H9 (cell line): ENCODE measurements around the gene CORO1C. TPM values are rescaled to one million over a fixed set of nuclear protein-coding genes. Genes with fewer than 3 reads are reported as not detected.
A peak's percentile ranks its signal among the peaks of the same experiment; 100 is the strongest.

Experiments used
- DNase-seq: peaks from one replicate; pipeline ENCODE4 v3.0.0-alpha.2; 2017
- H2AFZ ChIP-seq: one replicate; pipeline ENCODE4 v1.6.1; 2013; ENCODE audit warnings: mild to moderate bottlenecking, low read length, control low read depth, moderate library complexity
- H2AK5ac ChIP-seq: 2 replicates; pipeline ENCODE4 v1.6.1; 2013; ENCODE audit warnings: low read length, control low read depth, mixed read lengths; ENCODE audit not compliant: insufficient read length
- H2BK120ac ChIP-seq: one replicate; pipeline ENCODE4 v1.6.1; 2013; ENCODE audit warnings: low read depth, mild to moderate bottlenecking, low read length, control low read depth, inconsistent platforms; ENCODE audit not compliant: poor library complexity, severe bottlenecking
- H2BK12ac ChIP-seq: 2 replicates; pipeline ENCODE4 v1.6.1; 2013; ENCODE audit warnings: low read length, control low read depth, mixed read lengths, low read depth; ENCODE audit not compliant: insufficient read length
- H2BK15ac ChIP-seq: 2 replicates; pipeline ENCODE4 v1.6.1; 2013; ENCODE audit warnings: low read depth, low read length, control low read depth
- H2BK20ac ChIP-seq: one replicate; pipeline ENCODE4 v1.6.1; 2013; ENCODE audit warnings: low read depth, mild to moderate bottlenecking, low read length, control low read depth, inconsistent platforms; ENCODE audit not compliant: poor library complexity, severe bottlenecking
- H2BK5ac ChIP-seq: 2 replicates; pipeline ENCODE4 v1.6.1; 2013; ENCODE audit warnings: low read length, control low read depth, mixed read lengths; ENCODE audit not compliant: insufficient read length
- H3K14ac ChIP-seq: 2 replicates; pipeline ENCODE4 v1.6.1; 2013; ENCODE audit warnings: low read length, control low read depth; ENCODE audit not compliant: insufficient read depth
- H3K18ac ChIP-seq: 2 replicates; pipeline ENCODE4 v1.6.1; 2013; ENCODE audit warnings: low read depth, mild to moderate bottlenecking, mixed read lengths, low read length, control low read depth; ENCODE audit not compliant: insufficient read length
- H3K23ac ChIP-seq: 2 replicates; pipeline ENCODE4 v1.6.1; 2013; ENCODE audit warnings: low read length, control low read depth, mixed read lengths, low read depth; ENCODE audit not compliant: insufficient read length
- H3K23me2 ChIP-seq: 2 replicates; pipeline ENCODE4 v1.6.1; 2013; ENCODE audit warnings: low read depth, mild to moderate bottlenecking, mixed read lengths, low read length, control low read depth; ENCODE audit not compliant: insufficient read length, poor library complexity, severe bottlenecking
- H3K27ac ChIP-seq: 2 replicates; pipeline ENCODE4 v1.5.1; 2013; ENCODE audit warnings: low read length, control low read depth, mixed read lengths, low read depth; ENCODE audit not compliant: insufficient read length
- H3K27me3 ChIP-seq: 2 replicates; pipeline ENCODE4 v1.6.1; 2013; ENCODE audit warnings: low read length, control low read depth, inconsistent platforms; ENCODE audit not compliant: insufficient read depth
- H3K4ac ChIP-seq: 2 replicates; pipeline ENCODE4 v1.6.1; 2013; ENCODE audit warnings: low read depth, mild to moderate bottlenecking, control low read depth, inconsistent platforms, low read length, moderate library complexity
- H3K4me1 ChIP-seq: 2 replicates; pipeline ENCODE4 v1.6.1; 2013; ENCODE audit warnings: low read length, control low read depth, inconsistent platforms; ENCODE audit not compliant: insufficient read depth
- H3K4me2 ChIP-seq: 2 replicates; pipeline ENCODE4 v1.6.1; 2013; ENCODE audit warnings: low read length, control low read depth, mixed read lengths; ENCODE audit not compliant: insufficient read length, insufficient read depth
- H3K56ac ChIP-seq: 2 replicates; pipeline ENCODE4 v1.6.1; 2013; ENCODE audit warnings: low read depth, mild to moderate bottlenecking, mixed read lengths, low read length, control low read depth; ENCODE audit not compliant: insufficient read length
- H3K79me1 ChIP-seq: 2 replicates; pipeline ENCODE4 v1.6.1; 2013; ENCODE audit warnings: low read depth, mild to moderate bottlenecking, moderate library complexity, low read length, control low read depth, inconsistent platforms; ENCODE audit not compliant: insufficient read depth, poor library complexity, severe bottlenecking
- H3K79me2 ChIP-seq: 2 replicates; pipeline ENCODE4 v1.6.1; 2013; ENCODE audit warnings: low read length, control low read depth, inconsistent platforms; ENCODE audit not compliant: insufficient read depth
- H3K9ac ChIP-seq: 2 replicates; pipeline ENCODE4 v1.6.1; 2013; ENCODE audit warnings: low read length, control low read depth, mixed read lengths; ENCODE audit not compliant: insufficient read length; ENCODE audit errors: extremely low read depth
- H3K9me3 ChIP-seq: one replicate; pipeline ENCODE4 v1.6.1; 2013; ENCODE audit warnings: low read depth, low read length, inconsistent platforms; ENCODE audit not compliant: control insufficient read depth
- H3T11ph ChIP-seq: one replicate; pipeline ENCODE4 v1.6.1; 2013; ENCODE audit warnings: mild to moderate bottlenecking, low read length, control low read depth, inconsistent platforms
- H4K20me1 ChIP-seq: one replicate; pipeline ENCODE4 v1.6.1; 2013; ENCODE audit not compliant: control insufficient read depth, insufficient read length, insufficient read depth
- H4K5ac ChIP-seq: 2 replicates; pipeline ENCODE4 v1.6.1; 2013; ENCODE audit warnings: low read depth, mild to moderate bottlenecking, mixed read lengths, low read length, control low read depth; ENCODE audit not compliant: insufficient read length
- H4K8ac ChIP-seq: replicated peaks from 2 replicates; pipeline ENCODE4 v1.6.1; 2013; ENCODE audit warnings: low read length, control low read depth, mixed read lengths, low read depth; ENCODE audit not compliant: insufficient read length
- H4K91ac ChIP-seq: 2 replicates; pipeline ENCODE4 v1.6.1; 2013; ENCODE audit warnings: low read depth, mild to moderate bottlenecking, moderate library complexity, mixed read lengths, low read length, control low read depth; ENCODE audit not compliant: insufficient read length
- H3K27ac Mint-ChIP-seq, 3 experiments: 2 replicates in 2 of 3; 3 replicates in 1 of 3; pipeline ENCODE4 v1.8.0; 2020 to 2021; ENCODE audit warnings: mixed read lengths in 3 of 3, mild to moderate bottlenecking in 1 of 3, moderate library complexity in 1 of 3
- H3K27me3 Mint-ChIP-seq: 2 replicates; pipeline ENCODE4 v1.8.0; 2021; ENCODE audit warnings: low read depth, mild to moderate bottlenecking, moderate library complexity, mixed read lengths
- H3K36me3 Mint-ChIP-seq, 3 experiments: 2 replicates in 2 of 3; 3 replicates in 1 of 3; pipeline ENCODE4 v1.8.0; 2020 to 2021; ENCODE audit warnings: low read depth in 3 of 3, mixed read lengths in 3 of 3; ENCODE audit not compliant: insufficient read depth in 1 of 3
- H3K4me1 Mint-ChIP-seq, 2 experiments: 2 replicates each; pipeline ENCODE4 v1.8.0; 2020; ENCODE audit warnings: mixed read lengths in 2 of 2
- H3K4me3 Mint-ChIP-seq, 2 experiments: 2 replicates in 1 of 2; 3 replicates in 1 of 2; pipeline ENCODE4 v1.8.0; 2020 to 2021; ENCODE audit warnings: mild to moderate bottlenecking in 2 of 2, mixed read lengths in 2 of 2, moderate library complexity in 1 of 2
- H3K9me3 Mint-ChIP-seq, 2 experiments: 2 replicates in 1 of 2; 3 replicates in 1 of 2; pipeline ENCODE4 v1.8.0; 2020; ENCODE audit warnings: mild to moderate bottlenecking in 2 of 2, mixed read lengths in 2 of 2, moderate library complexity in 1 of 2
- CTCF ChIP-seq: fragments of 200-600 bp; sonication (generic); conservative IDR thresholded peaks from 3 replicates; pipeline ENCODE4 v1.8.0; 2021; ENCODE audit warnings: antibody characterized with exemption, mild to moderate bottlenecking
- WGBS: extraction: QIAGEN DNeasy Blood & Tissue Kit; methylation state at CpG from one replicate; pipeline ENCODE4 v1.1.7; 2013; ENCODE audit warnings: missing lambda C conversion rate, low lambda C conversion rate, mixed read lengths; ENCODE audit not compliant: insufficient read length; ENCODE audit errors: extremely low coverage; 5-methylcytosine and 5-hydroxymethylcytosine counted together
- total RNA-seq: library from RNA; stranded (reverse); gene quantifications from 2 replicates; pipeline ENCODE4 v1.2.1, GENCODE V29; 2021

CORO1C gene
- total RNA-seq, 1 experiment from 2014 or later: 154 TPM

- H3K27ac Mint-ChIP-seq: peak overlapping the region; percentile 42 to 95 (median 60); a peak in 4 of 7 replicates
- peak; percentile 37 for DNase-seq
- Histone ChIP-seq H2AFZ (no peak overlapping the region), H3K4me1 (no peaks in the 10 kb centered on the region; the same call in 1 of the 2 replicates), H2BK12ac (no peak overlapping the region), H2BK120ac (no peak overlapping the region), H3K23me2 (no peaks in the 10 kb centered on the region), H3K56ac (no peak overlapping the region), H3K18ac (no peak overlapping the region), H3K9ac (no peak overlapping the region), H3K9me3 (no peaks in the 10 kb centered on the region), H2BK20ac (no peak overlapping the region), H4K20me1 (no peaks in the 10 kb centered on the region), H4K5ac (no peak overlapping the region), H4K91ac (no peak overlapping the region), H2BK15ac (no peak overlapping the region), H3K27ac (no peak overlapping the region), H2AK5ac (no peak overlapping the region), H3K14ac (no peak overlapping the region), H4K8ac (no peak overlapping the region), H3T11ph (no peak overlapping the region), H3K27me3 (no peaks in the 10 kb centered on the region), H3K23ac (no peak overlapping the region), H2BK5ac (no peak overlapping the region), H3K4me2 (no peak overlapping the region), H3K79me1 (no peaks in the 10 kb centered on the region), H3K79me2 (no peaks in the 10 kb centered on the region), H3K4ac (no peak overlapping the region)
- peaks cover 22 to 84% (median 52%) of the 10 kb centered on the region in 3 experiments; a peak in 6 of 7 replicates for H3K36me3 Mint-ChIP-seq
- no CpG with 5 or more reads among the region's 11 CpGs for WGBS
- H3K27me3 Mint-ChIP-seq: no peaks in the 10 kb centered on the region
- H3K4me1 Mint-ChIP-seq: peaks cover 11 to 17% of the 10 kb centered on the region in 2 experiments
- H3K4me3 Mint-ChIP-seq: no peak overlapping the region
- TF ChIP-seq CTCF: no peak
- H3K9me3 Mint-ChIP-seq: no peaks in the 10 kb centered on the region
These were observed 83.6 kb downstream of the CORO1C start for GRCh38 chr12:108647585-108648287.
